ENCODE measurements around the gene MKLN1. TPM values are rescaled to one million over a fixed set of nuclear protein-coding genes. Genes with fewer than 3 reads are reported as not detected.

The MKLN1 gene
- total and polyA plus RNA-seq, 2 of the 13 experiments (the other 11 are each of a cell fraction or from before 2014, with no cell fraction given), result 33.6 to 43.5 TPM

- CTCF ChIA-PET (ENCODE audit: low intra/inter-chr PET ratio, low total read pairs), result no interaction called here
- ATAC-seq, result no peak
- H3K36me3 ChIP-seq (replicated peaks in 1 of 2; ENCODE audit: control insufficient read depth in 1 of 2, insufficient read depth in 2 of 2, low read length in 2 of 2), result peaks cover 0 to 16% of the 10 kb centered on the region in 2 experiments; a peak in 2 of 5 replicates
- no TSS peak for BruUV-seq (replicated peaks)
- H2AFZ ChIP-seq (ENCODE audit: low read length), result no peak overlapping the region
- no peaks in the 10 kb centered on the region for H3K9me3 ChIP-seq (ENCODE audit: low read length)
- no peak for DNase-seq (ENCODE audit: low spot score)
- peaks cover 57% of the 10 kb centered on the region for H4K20me1 ChIP-seq (ENCODE audit: insufficient read depth, low read length)
- intact Hi-C loops (cut with micrococcal nuclease; ENCODE audit: unreplicated experiment) (no loop called here), in situ Hi-C loops (cut with HindIII; ENCODE audit: extremely low pct_ligation_motif_present, low pct_unique_long_range_greater_than_20kb) (no loop called here)
- 96% methylated on average over 2 of the region's 2 CpGs for WGBS (ENCODE audit: low lambda C conversion rate)
- no peak for FAIRE-seq
- no peaks in the 10 kb centered on the region for H3K27me3 ChIP-seq (ENCODE audit: control insufficient read depth in 1 of 2, insufficient read depth in 2 of 2, low read length in 2 of 2)
- peaks cover 94% of the 10 kb centered on the region for H3K79me2 ChIP-seq (ENCODE audit: insufficient read depth, low read length)
- H3K9ac ChIP-seq (ENCODE audit: insufficient read depth, low read depth, low read length), result no peak overlapping the region
- no peak overlapping the region for H3K27ac ChIP-seq (ENCODE audit: extremely low read length, insufficient read depth, low read length)
- TF ChIP-seq HMGXB4 (CRISPR knock-in tag; IDR thresholded peaks at IDR 0.05; ENCODE audit: borderline replicate concordance in 1 of 2, low read depth in 1 of 2) (no peak), ZNF282 (IDR thresholded peaks at IDR 0.05; ENCODE audit: partially characterized antibody) (no peak), RFX3 (CRISPR knock-in tag; IDR thresholded peaks at IDR 0.05) (no peak), CREM (IDR thresholded peaks at IDR 0.05) (no peak), CREM (CRISPR knock-in tag; IDR thresholded peaks at IDR 0.05) (no peak)
- POLR2A ChIA-PET, result no interaction called here
- H3K4me2 ChIP-seq (ENCODE audit: low read depth, low read length), result no peak overlapping the region
- H3K4me1 ChIP-seq (ENCODE audit: insufficient read depth, low read length), result peaks cover 14% of the 10 kb centered on the region
- no peak overlapping the region for H3K4me3 ChIP-seq (replicated peaks in 1 of 3; ENCODE audit: insufficient read depth in 1 of 3, low read depth in 2 of 3, low read length in 3 of 3)
These were observed 15.3 kb downstream of the MKLN1 start for GRCh38 chr7:131342864-131343442.

DNA sequence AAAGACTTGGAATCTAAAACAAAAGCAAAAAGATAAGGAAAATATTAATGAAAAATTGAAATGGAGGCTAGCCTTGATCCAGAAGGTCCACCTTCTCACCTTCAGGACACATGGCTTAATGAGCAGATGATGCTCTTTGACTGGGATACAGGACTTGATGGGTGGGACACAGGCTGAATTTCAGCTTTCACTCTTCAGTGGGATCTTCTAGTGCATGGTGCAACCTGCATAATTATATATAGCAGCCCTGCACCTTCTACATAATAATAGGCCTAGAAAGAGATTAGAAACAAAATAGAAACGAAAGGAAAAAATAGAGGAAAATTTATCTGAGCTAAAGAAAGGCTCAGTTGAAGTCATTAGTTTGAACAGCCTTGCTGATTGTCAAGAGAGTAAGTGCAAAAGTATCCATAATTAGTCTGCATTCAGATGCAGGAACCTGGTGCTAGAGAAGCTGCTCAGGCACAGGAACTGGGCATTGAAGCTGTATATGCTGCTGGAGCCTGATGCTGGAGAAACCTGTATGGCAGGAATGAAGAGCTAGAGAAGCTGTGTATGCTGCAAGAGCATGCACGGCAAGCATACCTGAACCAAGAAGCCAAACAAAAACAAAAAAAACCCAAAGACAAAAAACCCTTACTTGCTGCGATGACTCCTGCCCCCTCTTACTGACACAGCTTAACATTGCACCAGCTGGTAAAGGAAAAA is 19.4 kb downstream of the MKLN1 start:
- intact Hi-C loops (cut with micrococcal nuclease; ENCODE audit: unreplicated experiment) (no loop called here), in situ Hi-C loops (cut with HindIII; ENCODE audit: extremely low pct_ligation_motif_present, low pct_unique_long_range_greater_than_20kb) (no loop called here)
- ATAC-seq (peak; percentile 30; the same call in 1 of the 3 replicates), FAIRE-seq (no peak), DNase-seq (ENCODE audit: low spot score) (no peak)
- WGBS (ENCODE audit: low lambda C conversion rate), result 87% methylated on average over 3 of the region's 3 CpGs
- ChIA-PET CTCF (ENCODE audit: low intra/inter-chr PET ratio, low total read pairs) (no interaction called here), POLR2A (no interaction called here)
- Histone ChIP-seq H2AFZ (ENCODE audit: low read length) (no peak overlapping the region), H3K9me3 (ENCODE audit: low read length) (no peaks in the 10 kb centered on the region), H3K79me2 (ENCODE audit: insufficient read depth, low read length) (peaks cover 91% of the 10 kb centered on the region), H3K4me1 (ENCODE audit: insufficient read depth, low read length) (no peaks in the 10 kb centered on the region), H3K36me3 (replicated peaks in 1 of 2; ENCODE audit: control insufficient read depth in 1 of 2, insufficient read depth in 2 of 2, low read length in 2 of 2) (0 out of 5 replicates have a peak, but pooled peaks cover 0 to 8% of the 10 kb centered on the region in 2 experiments), H3K27ac (ENCODE audit: extremely low read length, insufficient read depth, low read length) (no peak overlapping the region), H3K27me3 (ENCODE audit: control insufficient read depth in 1 of 2, insufficient read depth in 2 of 2, low read length in 2 of 2) (no peaks in the 10 kb centered on the region), H3K4me3 (replicated peaks in 1 of 3; ENCODE audit: insufficient read depth in 1 of 3, low read depth in 2 of 3, low read length in 3 of 3) (no peak overlapping the region), H4K20me1 (ENCODE audit: insufficient read depth, low read length) (peaks cover 54% of the 10 kb centered on the region), H3K4me2 (ENCODE audit: low read depth, low read length) (no peak overlapping the region), H3K9ac (ENCODE audit: insufficient read depth, low read depth, low read length) (no peak overlapping the region)
- BruUV-seq (replicated peaks), result no TSS peak
- TF ChIP-seq NFRKB (IDR thresholded peaks at IDR 0.05) (no peak), SIN3B (IDR thresholded peaks at IDR 0.05; ENCODE audit: low read length) (no peak), ESRRA (CRISPR knock-in tag; IDR thresholded peaks at IDR 0.05; ENCODE audit: low read depth) (no peak), PRPF4 (IDR thresholded peaks at IDR 0.05; ENCODE audit: low read depth, low read length, poor library complexity, severe bottlenecking) (no peak), ZNF552 (CRISPR knock-in tag; IDR thresholded peaks at IDR 0.05; ENCODE audit: borderline replicate concordance) (no peak)
- TF ChIP-seq, protein P1, sequence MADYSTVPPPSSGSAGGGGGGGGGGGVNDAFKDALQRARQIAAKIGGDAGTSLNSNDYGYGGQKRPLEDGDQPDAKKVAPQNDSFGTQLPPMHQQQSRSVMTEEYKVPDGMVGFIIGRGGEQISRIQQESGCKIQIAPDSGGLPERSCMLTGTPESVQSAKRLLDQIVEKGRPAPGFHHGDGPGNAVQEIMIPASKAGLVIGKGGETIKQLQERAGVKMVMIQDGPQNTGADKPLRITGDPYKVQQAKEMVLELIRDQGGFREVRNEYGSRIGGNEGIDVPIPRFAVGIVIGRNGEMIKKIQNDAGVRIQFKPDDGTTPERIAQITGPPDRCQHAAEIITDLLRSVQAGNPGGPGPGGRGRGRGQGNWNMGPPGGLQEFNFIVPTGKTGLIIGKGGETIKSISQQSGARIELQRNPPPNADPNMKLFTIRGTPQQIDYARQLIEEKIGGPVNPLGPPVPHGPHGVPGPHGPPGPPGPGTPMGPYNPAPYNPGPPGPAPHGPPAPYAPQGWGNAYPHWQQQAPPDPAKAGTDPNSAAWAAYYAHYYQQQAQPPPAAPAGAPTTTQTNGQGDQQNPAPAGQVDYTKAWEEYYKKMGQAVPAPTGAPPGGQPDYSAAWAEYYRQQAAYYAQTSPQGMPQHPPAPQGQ (CRISPR knock-in tag; IDR thresholded peaks at IDR 0.05; ENCODE audit: borderline replicate concordance), result no peak

Data from HepG2 (cell line).